Heart right ventricle (tissue), 16 donors: ENCODE measurements around the gene DAZAP1. TPM values are rescaled to one million over a fixed set of nuclear protein-coding genes. Genes with fewer than 3 reads are reported as not detected.

Experiments
- ATAC-seq, 8 donors: fragments of 200-7000 bp; cut with Tn5 transposase; one replicate each; pipeline ENCODE4 v1.9.1; 2020; ENCODE audit warnings: mild to moderate bottlenecking in 8 of 8, moderate library complexity in 8 of 8, moderate number of reproducible peaks in 1 of 8
- DNase-seq, 2 donors: peaks; one replicate each; pipeline ENCODE4 v3.0.0-alpha.2; 2020
- H3K27ac ChIP-seq, 10 donors: fragments of 200-600 bp; sonication (generic) in 2 of 10; one replicate each; pipeline versions ENCODE4 v1.5.0 to v1.8.0; 2020 to 2022; ENCODE audit warnings: mild to moderate bottlenecking in 3 of 10
- H3K27me3 ChIP-seq, 7 donors: fragments of 200-600 bp; one replicate each; pipeline ENCODE4 v1.8.0; 2021 to 2022; ENCODE audit warnings: mild to moderate bottlenecking in 2 of 7
- H3K36me3 ChIP-seq, 9 donors: fragments of 200-600 bp; sonication (generic) in 1 of 9; one replicate each; pipeline versions ENCODE4 v1.5.0 to v1.8.0; 2020 to 2022; ENCODE audit warnings: mild to moderate bottlenecking in 2 of 9
- H3K4me1 ChIP-seq, 9 donors: fragments of 200-600 bp; sonication (generic) in 1 of 9; one replicate each; pipeline versions ENCODE4 v1.5.0 to v1.8.0; 2020 to 2022; ENCODE audit warnings: mild to moderate bottlenecking in 4 of 9
- H3K4me3 ChIP-seq, 10 donors: fragments of 200-600 bp; sonication (generic) in 2 of 10; one replicate each; pipeline versions ENCODE4 v1.5.0 to v1.8.0; 2020 to 2022; ENCODE audit warnings: mild to moderate bottlenecking in 7 of 10, moderate library complexity in 2 of 10
- H3K9me3 ChIP-seq, 11 donors: fragments of 200-600 bp in 10 of 11; sonication (generic) in 2 of 11; one replicate each; pipeline versions ENCODE4 v1.5.0 to v1.8.0; 2013 to 2022; ENCODE audit warnings: mild to moderate bottlenecking in 2 of 11, control low read depth in 1 of 11, moderate library complexity in 1 of 11
- CTCF ChIP-seq, 9 donors: fragments of 200-600 bp; sonication (generic) in 2 of 9; IDR thresholded peaks; one replicate each; pipeline versions ENCODE4 v1.5.0 to v1.8.0; 2021 to 2022; ENCODE audit warnings: antibody characterized with exemption in 9 of 9, mild to moderate bottlenecking in 5 of 9, moderate library complexity in 1 of 9
- WGBS, 2 donors: extraction: QIAGEN DNeasy Blood & Tissue Kit; methylation state at CpG; one replicate each; pipeline ENCODE4 v1.1.7; 2013; ENCODE audit warnings: inconsistent platforms in 1 of 2; 5-methylcytosine and 5-hydroxymethylcytosine counted together
- intact Hi-C, 10 donors: fragments of 100-400 bp; cut with DNase I; formaldehyde crosslinking; loops; one replicate each; pipeline versions ENCODE4 v1.11.1 to v1.14.2; 2022
- polyA plus RNA-seq, 2 donors: library from polyadenylated mRNA; stranded (reverse); fragments of 200-250 nt; gene quantifications; one replicate each; pipeline ENCODE4 v1.2.3, GENCODE V29; 2013
- total RNA-seq, 10 donors: library from RNA; stranded (reverse); fragmentation: NEBNext Ultra II Directional in 3 of 10; extraction: Animal tissue kit (Norgen Biotek cat#: 25700) in 3 of 10; gene quantifications; one replicate each; pipeline versions ENCODE4 v1.2.1 to v1.2.4, GENCODE V29; 2021 to 2023
- donor health status: Arrhythmogenic right ventricular cardiomyopathy.
- donor health status: ischemic (EF 13 %, LVEDD 7.1; RV severe dilation, severe dysfunction).
- donor health status: healthy with polysubstance abuse.
- donor health status: DM: no; HTN: yes; CAD: no.
- donor health status: DM: no; HTN: no; CAD: no.
- donor health status: ischemic (EF 25% LVEDD 6.9; RV normal size, moderate dysfunction).
- donor health status: ischemic (EF 25% LVEDD 5.7; RV mildly dilated, moderate dysfunction).
- donor health status: healthy.
- donor health status: DM: yes; HTN: yes; CAD: no.
- donor health status: Ischemic cardiomyopathy.
- donor health status: ischemic (EF 35%, LVEDD 5.7; RV mildly dilated, moderate dysfunction).
- donor health status: nonischemic (EF 11% LVEDD 7.7; RV severe dilation, severe dysfunction).
- donor health status: DM: yes; HTN: yes; CAD: no.
- donor health status: PGD.
- donor health status: ischemic (EF 29% LVEDD 5.4; RV normal size, mild dysfunction).
- donor health status: nonischemic (EF 23%, LVEDD 6.1; RV moderate dilation, normal function).

The DAZAP1 gene
- total and polyA plus RNA-seq, 12 donors: 56.7 to 111 (median 79.5) TPM

- WGBS, 2 donors: 4 to 7% methylated on average over 49 of the region's 49 CpGs
- no peaks in the 10 kb centered on the region for H3K9me3 ChIP-seq
- H3K36me3 ChIP-seq: no peaks in the 10 kb centered on the region
- ATAC-seq (no peak), DNase-seq (peak in 1 of 2 donors; percentile 8)
- peaks cover 36 to 92% (median 69%) of the 10 kb centered on the region in 7 donors for H3K27me3 ChIP-seq
- intact Hi-C loops: loop anchor here in 2 of 10 donors (10.0 kb wide), 1 partner anchor 46 kb away; the partner anchor contains the start of gene ADAMTSL5 (in 2 of the 2)
- H3K4me1 ChIP-seq: peaks cover 38 to 71% (median 64%) of the 10 kb centered on the region in 9 donors
- no peak overlapping the region for H3K27ac ChIP-seq
- TF ChIP-seq CTCF (IDR thresholded peaks at IDR 0.05): no peak
- H3K4me3 ChIP-seq: peak overlapping the region in 8 of 10 donors; percentile 12 to 53 (median 36)
Observed at GRCh38 chr19:1468274-1468820, 61.0 kb downstream of the DAZAP1 start.

- Histone ChIP-seq H3K36me3 (no peaks in the 10 kb centered on the region), H3K4me1 (peaks cover 38 to 73% (median 64%) of the 10 kb centered on the region in 9 donors), H3K27ac (no peak overlapping the region), H3K4me3 (peak overlapping the region in 8 of 10 donors; percentile 12 to 53 (median 36)), H3K27me3 (peaks cover 36 to 96% (median 69%) of the 10 kb centered on the region in 7 donors), H3K9me3 (no peaks in the 10 kb centered on the region)
- TF ChIP-seq CTCF (IDR thresholded peaks at IDR 0.05): no peak
- intact Hi-C loops: loop anchor here in 2 of 10 donors (10.0 kb wide), 1 partner anchor 46 kb away; the partner anchor contains the start of gene ADAMTSL5 (in 2 of the 2)
- WGBS, 2 donors: 2 to 3% methylated on average over 43 to 47 of the region's 47 CpGs
- ATAC-seq (no peak), DNase-seq (peak in 1 of 2 donors; percentile 27)
Observed at GRCh38 chr19:1468821-1469254, 61.5 kb downstream of the DAZAP1 start.

- DNase-seq: peak in 1 of 2 donors; percentile 18
- H3K4me3 ChIP-seq: peak overlapping the region; percentile 25 to 72 (median 56)
- ATAC-seq: no peak
- intact Hi-C loops: loop anchor here in 2 of 10 donors (10.0 kb wide), 1 partner anchor 45 kb away; the partner anchor contains the start of gene ADAMTSL5 (in 2 of the 2)
- H3K9me3 ChIP-seq: no peaks in the 10 kb centered on the region
- peaks cover 40 to 79% (median 64%) of the 10 kb centered on the region in 9 donors for H3K4me1 ChIP-seq
- peaks cover 0 to 2% (median 0%) of the 10 kb centered on the region in 9 donors for H3K36me3 ChIP-seq
- no peak for TF ChIP-seq CTCF (IDR thresholded peaks at IDR 0.05)
- peaks cover 36 to 93% (median 69%) of the 10 kb centered on the region in 7 donors for H3K27me3 ChIP-seq
- WGBS, 2 donors: 2% methylated on average over 66 to 117 of the region's 117 CpGs
- peak overlapping the region in 3 of 10 donors; percentile 19 to 58 (median 26) for H3K27ac ChIP-seq
Observed at GRCh38 chr19:1469255-1470054, 62.1 kb downstream of the DAZAP1 start.

- DNase-seq (no peak), ATAC-seq (peak in 4 of 8 donors; percentile 3 to 7 (median 5))
- intact Hi-C loops: no loop called here
- Histone ChIP-seq H3K36me3 (peaks cover 0 to 7% (median 0%) of the 10 kb centered on the region in 9 donors), H3K4me1 (peaks cover 42 to 84% (median 64%) of the 10 kb centered on the region in 9 donors), H3K9me3 (no peaks in the 10 kb centered on the region), H3K27ac (peak overlapping the region in 3 of 10 donors; percentile 19 to 58 (median 26)), H3K4me3 (peak overlapping the region; percentile 25 to 72 (median 56)), H3K27me3 (peaks cover 36 to 87% (median 68%) of the 10 kb centered on the region in 7 donors)
- 3 to 5% methylated on average over 15 to 22 of the region's 22 CpGs for WGBS, 2 donors
- TF ChIP-seq CTCF (IDR thresholded peaks at IDR 0.05): no peak
Observed at GRCh38 chr19:1470055-1470304, 62.6 kb downstream of the DAZAP1 start.
